NCI-H146 (cell line): ENCODE data around the gene VWA7.
"Not testable (repeated sequence)": the region's sequence is repeated elsewhere in the genome, so short reads cannot be mapped to it uniquely, and the experiment has no call there.

ENCODE experiments used
- DNase-seq: peaks from one replicate; lab custom pipeline; 2025; lab: John Stamatoyannopoulos, UW

VWA7 gene

GRCh38 chr6:31776989-31777666 is at the start of gene VWA7:
VWA7 (minus strand) TSS chr6:31777328; CDS start chr6:31776779, 549 bp downstream.
- DNase-seq: peak; percentile 77

GRCh38 chr6:31826793-31827285 is 49.7 kb upstream of the VWA7 start:
- DNase-seq: peak; percentile 82

- DNase-seq: no peak
Observed at GRCh38 chr6:31825553-31825952, 48.4 kb upstream of the VWA7 start.

- DNase-seq: not testable (repeated sequence)
Observed at GRCh38 chr6:31823592-31824196, 46.6 kb upstream of the VWA7 start.

- peak; percentile 60 for DNase-seq
Observed at GRCh38 chr6:31822036-31822821, 45.1 kb upstream of the VWA7 start.

GRCh38 chr6:31821301-31822035 is 44.3 kb upstream of the VWA7 start:
- DNase-seq: peak; percentile 61

GRCh38 chr6:31820399-31820798 is 43.3 kb upstream of the VWA7 start:
- DNase-seq: not testable (repeated sequence)

- DNase-seq: no peak
Observed at GRCh38 chr6:31819871-31820299, 42.8 kb upstream of the VWA7 start.

GRCh38 chr6:31817929-31818511 is 40.9 kb upstream of the VWA7 start:
- not testable (repeated sequence) for DNase-seq

GRCh38 chr6:31817133-31817928 is 40.2 kb upstream of the VWA7 start:
- DNase-seq: not testable (repeated sequence)

- peak; percentile 98 for DNase-seq
Observed at GRCh38 chr6:31815025-31815838, 38.1 kb upstream of the VWA7 start, which contains the start of the genes HSPA1A and HSPA1L. HSPA1A (plus strand) TSS chr6:31815543; CDS start chr6:31815757, 214 bp downstream. HSPA1L (minus strand) TSS chr6:31815283; CDS start chr6:31811972, 3,311 bp downstream.

GRCh38 chr6:31814677-31815024 is 37.5 kb upstream of the VWA7 start:
- peak; percentile 97 for DNase-seq

- DNase-seq: no peak
Observed at GRCh38 chr6:31813465-31813849, 36.3 kb upstream of the VWA7 start.

GRCh38 chr6:31811645-31812044 is 34.5 kb upstream of the VWA7 start:
- DNase-seq: no peak

- not testable (repeated sequence) for DNase-seq
Observed at GRCh38 chr6:31808599-31808998, 31.5 kb upstream of the VWA7 start.

- peak; percentile 97 for DNase-seq
Observed at GRCh38 chr6:31806470-31807272, 29.5 kb upstream of the VWA7 start, which contains the start of gene LSM2. LSM2 (minus strand) TSS chr6:31806966; CDS start chr6:31806757, 209 bp downstream.

- no peak for DNase-seq
Observed at GRCh38 chr6:31805939-31806469, 28.9 kb upstream of the VWA7 start.
